Measurements from ENCODE around the gene HOXB1.
"Not testable (repeated sequence)": the region's sequence is repeated elsewhere in the genome, so short reads cannot be mapped to it uniquely, and the experiment has no call there.

The HOXB1 gene

DNA sequence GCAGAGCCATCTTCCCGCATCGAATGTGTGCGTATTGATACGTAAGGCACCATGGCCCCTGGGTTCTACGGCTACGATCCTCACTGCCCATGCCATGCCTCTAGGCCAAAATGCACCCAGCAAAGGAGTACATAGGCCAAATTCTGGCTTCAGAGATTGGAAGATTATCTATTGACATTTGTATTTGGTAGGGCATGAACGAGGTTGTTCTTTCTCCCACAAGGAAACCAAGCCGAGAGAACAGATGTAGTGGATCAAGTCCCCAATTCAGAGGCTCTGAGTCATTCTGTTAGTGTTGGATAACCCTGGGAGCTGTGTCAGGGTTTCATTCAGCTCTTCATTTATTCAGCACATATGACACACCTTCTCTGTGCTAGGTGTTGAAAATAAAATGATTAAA lies 36.5 kb downstream of the HOXB1 start:
- DNase-seq (ENCODE audit: low read depth) = no peak

DNA sequence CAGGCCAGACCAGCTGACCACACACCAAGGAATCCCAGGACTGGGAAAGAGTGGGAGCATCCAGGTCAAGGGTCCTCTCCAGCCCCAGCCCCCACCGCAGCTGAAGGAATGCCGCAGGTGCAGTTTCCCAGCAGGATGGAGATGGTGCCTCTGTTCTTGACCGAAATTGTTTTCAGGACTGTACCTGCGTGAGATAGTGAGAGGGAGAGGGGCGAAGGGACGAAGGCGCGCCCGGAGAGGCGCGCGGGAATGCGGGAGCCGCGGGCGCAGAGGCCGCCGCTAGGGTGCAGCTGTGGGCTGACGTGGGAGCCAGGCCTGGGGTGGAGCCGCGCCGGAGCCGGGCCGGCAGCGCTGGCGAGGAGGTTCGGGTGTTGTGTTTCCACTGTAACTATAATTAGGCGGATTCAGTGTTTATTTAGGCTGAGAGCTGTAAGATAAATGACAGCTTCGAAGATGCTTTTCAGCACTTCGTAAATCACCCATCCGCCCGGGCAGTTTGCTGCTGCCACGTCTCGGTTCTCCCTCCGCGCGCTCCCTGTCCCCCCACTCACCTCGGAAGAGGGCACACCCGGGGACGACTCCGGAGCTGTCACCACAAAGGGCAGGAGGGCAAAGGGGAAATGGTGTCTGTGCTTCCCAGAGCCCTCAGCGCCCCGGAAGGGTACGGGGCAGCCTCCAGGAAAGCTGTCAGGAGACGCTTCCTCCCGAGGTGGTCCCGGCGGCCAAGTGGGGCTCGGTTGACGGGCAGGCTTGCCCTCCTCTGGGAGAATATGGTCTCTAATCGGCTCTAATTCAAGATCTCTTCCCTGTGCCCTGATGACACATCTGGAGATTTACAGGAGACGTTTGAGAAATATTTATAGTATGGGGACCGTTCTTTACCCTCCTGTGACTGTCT lies 38.2 kb downstream of the HOXB1 start:
- DNase-seq (ENCODE audit: low read depth) = peak; percentile 60

DNA sequence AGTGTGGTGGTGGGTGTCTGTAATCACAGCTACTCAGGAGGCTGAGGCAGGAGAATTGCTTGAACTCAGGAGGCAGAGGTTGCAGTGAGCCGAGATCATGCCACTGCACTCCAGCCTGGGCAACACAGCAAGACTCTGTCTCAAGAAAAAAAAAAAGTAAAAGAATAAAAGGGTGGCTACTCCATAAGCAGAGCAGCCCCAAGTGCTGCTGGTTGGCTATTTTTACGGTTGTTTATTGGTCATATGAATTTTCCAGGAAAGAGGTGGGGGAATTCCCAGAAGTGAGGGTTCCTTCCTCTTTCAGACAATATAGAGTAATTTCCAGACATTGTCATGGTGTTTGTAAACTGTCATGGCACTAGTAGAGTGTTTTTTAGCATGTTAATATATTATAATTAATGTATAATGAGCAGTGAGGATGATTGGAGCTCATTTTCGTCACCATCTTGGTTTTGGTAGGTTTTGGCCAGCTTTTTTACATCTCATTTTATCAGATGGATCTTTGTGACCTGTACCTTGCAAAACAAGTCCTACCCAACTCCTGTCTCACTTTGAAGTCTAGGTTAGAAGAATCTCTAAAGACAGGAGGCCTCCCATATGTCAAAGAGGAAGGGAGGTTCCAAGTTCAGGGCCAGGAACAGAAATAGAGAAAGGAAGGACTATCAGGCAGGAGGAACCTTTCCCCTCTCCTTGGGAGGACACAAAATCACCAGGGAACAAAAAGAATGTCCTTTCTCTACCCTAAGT lies 39.1 kb downstream of the HOXB1 start:
- DNase-seq (ENCODE audit: low read depth) = no peak

DNA sequence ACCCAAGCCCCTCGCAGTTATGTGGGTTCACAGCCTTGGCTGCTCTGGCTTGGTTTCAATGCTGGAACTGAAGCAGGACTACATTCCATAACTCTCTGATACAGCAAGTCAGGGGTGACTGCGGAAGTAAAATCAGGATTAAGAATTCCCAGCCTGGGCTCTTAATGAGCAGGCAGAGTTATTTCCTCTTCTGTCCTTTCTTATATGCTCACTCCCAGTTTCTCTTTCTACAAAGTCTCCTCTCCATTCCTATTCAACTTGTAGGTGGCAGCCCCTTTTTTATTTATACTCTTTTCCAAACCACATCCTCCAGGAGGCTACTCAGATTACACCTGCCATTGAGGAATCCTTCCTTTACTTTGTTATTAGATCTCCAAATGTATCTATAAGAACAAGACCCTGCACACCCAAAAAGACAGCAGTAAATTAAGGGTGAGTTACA lies 40.3 kb downstream of the HOXB1 start:
- no peak for DNase-seq (ENCODE audit: low read depth)

DNA sequence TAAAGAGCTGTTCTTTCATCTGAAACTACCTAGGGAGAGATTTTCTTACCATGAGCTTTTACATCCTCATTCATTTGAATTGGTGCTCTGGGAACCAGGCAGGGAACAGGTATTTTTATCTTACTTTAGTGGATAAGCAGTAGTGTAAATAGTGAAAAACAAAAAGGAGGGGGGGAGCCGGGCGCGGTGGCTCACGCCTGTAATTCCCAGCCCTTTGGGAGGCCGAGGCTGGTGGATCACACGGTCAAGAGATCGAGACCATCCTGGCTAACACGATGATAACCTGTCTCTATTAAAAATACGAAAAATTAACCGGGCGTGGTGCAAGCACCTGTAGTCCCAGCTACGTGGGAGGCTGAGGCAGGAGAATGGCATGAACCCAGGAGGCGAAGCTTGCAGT lies 41.0 kb downstream of the HOXB1 start:
- no peak for DNase-seq (ENCODE audit: low read depth)

DNA sequence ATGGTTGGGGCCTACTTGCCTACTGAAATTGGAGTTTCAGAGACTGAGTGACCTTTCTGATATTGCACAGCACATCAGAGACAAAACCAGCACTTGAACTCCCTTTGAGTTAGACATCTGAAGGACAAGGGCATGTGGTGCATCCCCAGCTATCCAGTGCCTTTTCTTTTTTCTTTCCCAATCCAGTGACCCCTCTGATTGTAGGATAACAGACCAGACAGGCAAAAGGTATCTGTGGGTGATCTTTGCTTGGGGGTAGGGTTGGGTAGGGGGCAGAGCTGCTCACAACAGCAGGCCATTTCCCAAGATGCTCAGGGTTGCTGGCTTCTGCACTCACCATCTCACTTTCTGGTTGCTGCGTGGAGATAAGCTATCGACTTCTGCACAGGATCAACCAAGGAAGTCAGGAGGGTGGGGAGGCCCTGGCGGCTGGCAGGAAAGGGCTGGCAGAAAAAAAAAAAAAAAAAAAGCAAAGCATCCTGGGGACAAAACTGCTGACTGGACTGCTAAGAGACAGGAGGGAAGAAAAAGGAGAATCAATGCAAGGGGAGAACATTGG lies 42.2 kb downstream of the HOXB1 start:
- no peak for DNase-seq (ENCODE audit: low read depth)

DNA sequence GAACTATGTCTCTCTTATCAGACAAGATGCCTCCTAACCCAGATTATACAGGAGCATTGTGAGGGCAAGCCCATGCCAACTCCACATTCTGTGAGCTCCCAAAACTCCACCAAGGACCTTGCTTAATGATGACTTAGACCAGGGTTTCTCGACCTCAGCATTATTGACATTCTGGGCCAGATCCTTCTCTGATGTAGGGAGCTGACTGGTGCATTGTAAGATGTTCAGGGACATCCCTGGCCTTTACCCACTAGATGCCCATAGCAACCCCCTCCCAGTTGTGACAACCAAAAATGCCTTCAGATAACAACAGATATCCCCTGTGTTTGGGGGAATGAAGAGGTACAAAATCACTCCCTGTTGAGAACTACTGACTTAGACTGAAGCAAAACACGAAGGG lies 43.6 kb downstream of the HOXB1 start:
- no peak for DNase-seq (ENCODE audit: low read depth)

DNA sequence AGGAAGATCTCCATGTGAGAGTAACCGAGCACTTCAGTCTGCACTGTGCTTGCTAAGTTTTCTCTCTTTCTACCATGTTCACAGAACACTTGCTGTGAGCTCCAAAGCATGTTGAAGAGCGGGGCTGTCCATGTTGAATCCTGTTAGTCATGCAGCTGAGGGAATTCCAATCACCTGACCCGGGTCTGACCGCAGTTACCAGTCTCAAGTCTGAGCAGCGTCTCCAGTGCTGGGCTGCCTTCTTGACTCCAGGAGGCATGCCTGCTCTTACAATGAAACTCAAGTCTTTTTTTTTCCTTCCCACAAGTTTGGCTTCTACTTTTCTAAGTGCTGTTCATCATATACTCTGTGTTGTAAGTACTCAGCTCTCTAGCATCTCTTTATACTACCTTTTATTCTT lies 44.3 kb downstream of the HOXB1 start:
- no peak for DNase-seq (ENCODE audit: low read depth)

DNA sequence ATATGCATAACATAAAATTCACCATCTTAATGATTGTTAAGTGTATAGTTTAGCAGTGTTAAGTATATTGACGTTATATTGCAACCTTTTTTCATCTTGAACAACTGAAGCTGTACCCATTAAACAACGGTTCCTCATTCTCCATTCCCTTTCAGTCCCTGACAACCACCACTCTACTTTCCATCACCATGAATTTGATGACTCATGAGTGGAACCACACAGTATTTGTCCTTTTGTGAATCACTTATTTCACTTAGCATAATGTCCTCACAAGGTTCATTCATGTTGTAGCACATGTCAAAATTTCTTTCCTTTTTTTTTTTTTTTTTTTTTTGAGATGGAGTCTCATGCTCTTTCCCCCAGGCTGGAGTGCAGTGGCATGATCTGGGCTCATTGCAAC lies 46.0 kb downstream of the HOXB1 start:
- no peak for DNase-seq (ENCODE audit: low read depth)

DNA sequence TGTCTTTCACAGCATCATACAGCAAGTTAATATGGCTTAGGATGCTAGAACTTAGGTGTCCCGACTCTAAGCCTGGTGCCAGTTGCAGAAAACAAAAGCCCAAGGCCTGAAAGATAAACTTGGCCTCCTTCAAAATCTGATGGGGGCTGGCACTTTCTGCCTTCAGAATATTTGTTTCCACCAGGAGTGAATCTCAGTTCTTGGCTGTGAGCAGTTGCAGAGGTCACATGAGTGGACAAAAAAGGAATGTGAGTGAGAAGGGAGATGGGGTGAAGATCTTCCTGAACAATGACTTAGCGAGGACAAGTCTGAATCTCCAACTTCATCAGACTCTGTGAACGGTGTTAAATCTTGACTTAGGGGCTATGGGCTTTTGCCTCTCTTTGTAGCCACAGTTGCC lies 46.6 kb downstream of the HOXB1 start:
- DNase-seq (ENCODE audit: low read depth) = no peak

DNA sequence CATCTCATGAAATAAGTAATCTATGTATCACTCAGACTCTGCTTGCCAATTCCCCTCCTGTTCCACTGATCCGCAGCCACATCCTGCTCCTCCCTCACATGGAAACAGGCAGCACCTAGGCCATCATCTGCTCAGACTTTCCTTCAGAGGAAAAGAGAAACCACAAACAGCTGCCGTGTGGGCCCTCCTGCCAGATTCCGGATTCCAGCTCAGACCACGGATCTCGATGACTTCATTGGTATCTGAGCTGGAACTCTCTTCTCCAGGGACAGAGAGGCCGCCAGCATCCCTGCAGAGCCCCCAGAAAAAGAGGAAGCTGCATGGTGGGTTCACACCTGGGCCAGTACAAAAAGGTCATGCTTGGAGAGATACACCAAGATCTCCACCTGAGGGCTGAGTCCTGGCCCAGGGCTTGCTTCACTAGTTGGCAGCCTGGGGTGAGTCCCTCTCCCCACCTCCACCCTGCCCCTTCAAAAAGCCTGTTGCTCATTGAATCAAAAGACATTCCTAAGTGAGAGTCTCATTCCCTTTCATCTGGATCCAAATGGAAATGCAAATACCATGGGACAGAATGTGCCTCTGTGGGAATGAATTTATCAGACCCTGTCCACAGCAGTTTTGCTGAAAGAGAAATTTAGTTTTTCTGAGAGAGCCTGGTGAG lies 47.2 kb downstream of the HOXB1 start:
- no peak for DNase-seq (ENCODE audit: low read depth)

DNA sequence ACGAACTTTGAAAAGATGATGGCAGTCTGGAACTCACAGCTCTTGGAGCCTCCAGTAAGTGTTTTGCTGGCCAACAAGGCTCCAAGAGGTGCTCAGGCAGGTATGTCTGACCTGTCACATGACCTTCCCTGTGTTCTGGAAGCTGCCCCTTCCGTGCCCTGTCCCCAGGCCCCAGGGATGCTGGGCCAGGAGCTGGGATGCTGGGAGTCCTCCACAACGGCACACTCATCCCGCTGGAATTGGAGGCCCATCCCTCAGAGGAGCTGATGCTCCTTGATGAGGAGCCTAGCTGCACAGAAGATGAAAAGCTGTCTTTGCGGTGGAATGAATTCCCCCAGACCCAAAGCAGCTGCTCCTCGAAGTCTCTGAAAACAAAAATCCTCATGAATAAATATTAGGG lies 47.8 kb downstream of the HOXB1 start:
- no peak for DNase-seq (ENCODE audit: low read depth)

DNA sequence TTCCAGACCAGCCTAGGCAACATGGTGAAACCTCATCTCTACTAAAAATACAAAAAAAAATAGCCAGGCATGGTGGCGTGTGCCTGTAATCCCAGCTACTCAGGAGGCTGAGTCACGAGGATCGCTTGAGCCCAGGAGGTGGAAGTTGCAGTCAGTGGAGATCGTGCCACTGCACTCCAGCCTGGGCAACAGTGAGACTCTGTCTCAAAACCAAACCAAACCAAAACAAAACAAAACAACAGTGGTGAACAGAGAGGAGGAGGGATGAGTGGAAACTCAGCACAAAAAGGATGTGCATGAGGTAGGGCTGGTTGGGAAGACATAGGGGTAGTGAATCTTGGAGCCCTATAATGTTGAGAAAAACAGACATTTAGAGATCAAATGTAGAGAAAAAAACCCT lies 48.5 kb downstream of the HOXB1 start:
- DNase-seq (ENCODE audit: low read depth) = not testable (repeated sequence)

DNA sequence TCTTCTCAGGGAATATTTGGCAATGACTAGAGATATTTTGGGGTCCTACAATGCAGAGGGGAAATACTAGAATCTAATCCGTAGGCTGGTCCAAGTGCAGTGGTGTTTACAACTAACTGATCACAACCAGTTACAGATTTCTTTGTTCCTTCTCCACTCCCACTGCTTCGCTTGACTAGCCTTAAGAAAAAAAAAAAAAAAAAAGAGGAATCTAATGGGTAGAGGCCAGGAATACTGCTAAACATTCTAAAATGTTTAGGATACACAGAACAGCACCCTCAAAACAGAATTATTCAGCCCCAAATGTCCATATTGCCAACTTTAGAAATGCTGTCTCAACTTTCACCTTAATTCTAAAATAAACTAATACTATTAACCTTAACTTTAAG lies 51.8 kb downstream of the HOXB1 start:
- DNase-seq (ENCODE audit: low read depth) = no peak
